Measurements from ENCODE around the gene ADAMTS2. TPM values are rescaled to one million over a fixed set of nuclear protein-coding genes. Genes with fewer than 3 reads are reported as not detected.
A peak's percentile ranks its signal among the peaks of the same experiment; 100 is the strongest.

ADAMTS2 gene
- total and polyA plus RNA-seq, 2 experiments from 2014 or later: 62.0 to 132 TPM

DNA sequence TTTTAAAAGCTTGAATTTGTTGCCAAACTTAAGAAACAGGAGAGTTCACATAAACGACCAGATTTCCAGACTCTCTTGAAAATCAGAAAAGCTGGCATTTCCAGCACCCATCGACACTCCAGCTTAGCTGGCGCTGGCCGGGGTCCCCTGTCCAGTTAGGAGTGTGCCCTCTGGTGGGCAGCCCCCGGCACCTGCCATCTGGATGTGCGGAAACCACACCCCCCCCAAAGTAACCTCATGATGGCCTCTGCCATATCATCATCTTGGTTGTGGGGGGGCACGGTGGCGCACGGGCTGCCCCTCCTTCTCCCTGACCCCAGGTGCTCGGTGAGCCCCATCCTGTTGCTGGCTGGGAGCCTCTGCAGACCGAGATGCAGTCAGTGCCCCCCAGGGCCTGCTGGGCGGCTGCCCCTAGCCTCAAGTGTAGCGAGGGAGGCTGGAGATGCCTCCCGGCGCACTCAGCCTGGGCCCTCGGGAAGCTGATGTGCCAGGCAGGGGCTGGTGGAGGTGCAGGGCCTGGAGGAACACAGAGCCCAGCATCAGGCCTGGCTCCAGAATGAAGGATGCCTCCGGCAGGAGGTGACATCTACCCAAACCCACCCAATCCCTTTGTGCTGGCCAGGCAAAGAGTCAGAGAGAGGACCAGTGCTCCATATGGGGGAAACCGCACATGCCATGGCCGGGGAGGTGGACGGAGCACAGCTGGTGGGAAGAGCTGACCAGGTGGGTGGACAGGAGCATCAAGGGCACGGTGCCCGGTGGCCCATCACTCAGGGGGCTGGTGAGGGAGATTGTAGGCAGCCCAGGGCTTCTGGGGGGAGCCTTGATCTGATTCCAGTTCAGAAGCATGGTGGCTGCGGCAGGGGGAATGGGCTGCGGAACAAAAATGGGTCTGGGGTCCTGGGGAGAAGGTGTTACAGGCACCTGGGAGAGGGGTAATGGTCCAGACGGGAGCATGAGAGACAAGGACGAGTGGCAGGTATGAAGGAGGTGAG, 70.6 kb downstream of the ADAMTS2 start:
- in situ Hi-C loops (cut with MboI): no loop called here
- Histone ChIP-seq H3K27me3 (replicated peaks; ENCODE audit: insufficient read depth) (no peaks in the 10 kb centered on the region), H3K79me2 (ENCODE audit: insufficient read depth) (peaks cover 70% of the 10 kb centered on the region), H3K4me1 (ENCODE audit: insufficient read depth) (peaks cover 47% of the 10 kb centered on the region), H3K4me3 (no peak overlapping the region), H4K20me1 (ENCODE audit: insufficient read depth) (no peaks in the 10 kb centered on the region), H3K9ac (peak overlapping the region; percentile 90), H3F3A (ENCODE audit: insufficient read depth) (peaks cover 21% of the 10 kb centered on the region; the same call in 1 of the 2 replicates), H3K27ac (peak overlapping the region; percentile 99), H2AFZ (no peak overlapping the region), H3K4me2 (ENCODE audit: unreplicated experiment) (no peak overlapping the region), H3K9me3 (ENCODE audit: low read depth) (no peaks in the 10 kb centered on the region), H3K36me3 (ENCODE audit: low read depth) (no peaks in the 10 kb centered on the region), H3K9me2 (ENCODE audit: insufficient read depth) (no peaks in the 10 kb centered on the region)
- WGBS, 2 experiments (ENCODE audit: low coverage in 1 of 2, low lambda C conversion rate in 2 of 2, missing lambda C conversion rate in 2 of 2): 94% methylated on average over 25 to 26 of the region's 26 CpGs
- no peak for TF ChIP-seq EZH2 (IDR thresholded peaks at IDR 0.05; ENCODE audit: insufficient read depth, poor library complexity, severe bottlenecking)
- TF ChIP-seq EZH2phosphoT487 (IDR thresholded peaks at IDR 0.05; ENCODE audit: insufficient read depth, low read depth): no peak
- no peak for DNase-seq

DNA sequence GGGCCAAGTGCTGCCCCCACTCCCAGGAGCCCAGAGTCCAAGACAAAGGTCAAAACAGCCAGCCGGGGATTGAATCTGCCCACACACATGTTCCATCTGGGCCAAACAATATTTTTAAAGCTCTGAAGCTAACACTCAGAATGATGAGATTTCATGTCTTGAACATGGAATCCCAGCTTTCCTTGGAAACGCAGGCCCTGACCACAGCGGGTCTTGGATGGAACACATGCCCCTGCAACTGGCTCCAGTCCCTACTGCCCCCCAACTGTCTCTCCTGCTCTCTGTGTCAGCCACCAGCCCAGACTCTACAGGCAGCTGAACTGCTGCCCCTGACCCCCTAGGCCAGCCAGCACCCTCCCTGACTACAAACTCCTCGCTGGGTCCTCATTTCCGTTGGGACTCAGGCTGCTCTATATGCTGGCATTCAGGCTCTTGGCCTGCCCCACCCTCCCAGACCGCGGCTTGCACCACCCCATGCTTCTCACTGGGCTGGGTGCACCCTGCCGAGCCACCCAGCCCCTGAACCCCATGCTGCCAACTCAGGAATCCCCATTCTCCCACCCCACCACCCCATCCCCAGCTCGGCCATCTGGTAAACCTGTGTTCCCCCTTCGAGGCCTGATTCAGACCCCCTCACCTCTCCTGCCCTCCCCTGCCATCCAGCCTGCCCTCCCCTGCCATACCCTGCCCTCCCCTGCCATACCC, 71.7 kb downstream of the ADAMTS2 start:
- peaks cover 58% of the 10 kb centered on the region for H3K4me1 ChIP-seq (ENCODE audit: insufficient read depth)
- peak overlapping the region; percentile 90; the same call in 1 of the 2 replicates for H3K9ac ChIP-seq
- H3K4me2 ChIP-seq (ENCODE audit: unreplicated experiment): no peak overlapping the region
- no peaks in the 10 kb centered on the region for H3K36me3 ChIP-seq (ENCODE audit: low read depth)
- 76% methylated on average over 8 to 10 of the region's 10 CpGs for WGBS, 2 experiments (ENCODE audit: low coverage in 1 of 2, low lambda C conversion rate in 2 of 2, missing lambda C conversion rate in 2 of 2)
- peaks cover 74% of the 10 kb centered on the region for H3K79me2 ChIP-seq (ENCODE audit: insufficient read depth)
- H4K20me1 ChIP-seq (ENCODE audit: insufficient read depth): no peaks in the 10 kb centered on the region
- no peak overlapping the region for H3K4me3 ChIP-seq
- no peaks in the 10 kb centered on the region for H3K9me3 ChIP-seq (ENCODE audit: low read depth)
- DNase-seq: no peak
- H3K27ac ChIP-seq: peak overlapping the region; percentile 99
- peaks cover 31% of the 10 kb centered on the region for H3F3A ChIP-seq (ENCODE audit: insufficient read depth)
- TF ChIP-seq EZH2 (IDR thresholded peaks at IDR 0.05; ENCODE audit: insufficient read depth, poor library complexity, severe bottlenecking) (no peak), EZH2phosphoT487 (IDR thresholded peaks at IDR 0.05; ENCODE audit: insufficient read depth, low read depth) (no peak)
- in situ Hi-C loops (cut with MboI): no loop called here
- H3K9me2 ChIP-seq (ENCODE audit: insufficient read depth): no peaks in the 10 kb centered on the region
- no peaks in the 10 kb centered on the region for H3K27me3 ChIP-seq (replicated peaks; ENCODE audit: insufficient read depth)
- H2AFZ ChIP-seq: no peak overlapping the region

DNA sequence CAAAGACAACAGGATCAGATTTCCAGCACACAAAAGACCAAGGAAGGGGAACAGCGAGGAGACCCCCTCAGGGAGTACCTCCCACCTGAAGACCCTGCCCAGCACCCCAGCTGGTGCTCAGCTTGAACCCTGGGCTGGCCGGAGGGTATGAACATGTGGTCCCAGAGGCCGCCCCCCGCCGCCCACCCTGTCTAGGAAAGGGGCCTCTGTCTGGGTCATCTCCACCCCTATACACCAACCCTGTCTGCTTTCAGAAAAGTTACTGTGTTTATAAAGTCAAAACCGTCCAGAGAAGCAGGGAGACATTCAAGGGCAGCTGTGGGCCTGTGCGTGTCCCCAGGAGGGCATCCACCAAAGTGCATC, 72.2 kb downstream of the ADAMTS2 start:
- H4K20me1 ChIP-seq (ENCODE audit: insufficient read depth): no peaks in the 10 kb centered on the region
- H3K4me1 ChIP-seq (ENCODE audit: insufficient read depth): peaks cover 63% of the 10 kb centered on the region
- H3K27ac ChIP-seq: peak overlapping the region; percentile 30; the same call in 1 of the 2 replicates
- peaks cover 79% of the 10 kb centered on the region for H3K79me2 ChIP-seq (ENCODE audit: insufficient read depth)
- H3F3A ChIP-seq (ENCODE audit: insufficient read depth): peaks cover 37% of the 10 kb centered on the region
- in situ Hi-C loops (cut with MboI): no loop called here
- no peaks in the 10 kb centered on the region for H3K9me2 ChIP-seq (ENCODE audit: insufficient read depth)
- DNase-seq: no peak
- TF ChIP-seq EZH2 (IDR thresholded peaks at IDR 0.05; ENCODE audit: insufficient read depth, poor library complexity, severe bottlenecking): no peak
- no peak for TF ChIP-seq EZH2phosphoT487 (IDR thresholded peaks at IDR 0.05; ENCODE audit: insufficient read depth, low read depth)
- H3K4me3 ChIP-seq: no peak overlapping the region
- no peaks in the 10 kb centered on the region for H3K27me3 ChIP-seq (replicated peaks; ENCODE audit: insufficient read depth)
- H3K9me3 ChIP-seq (ENCODE audit: low read depth): no peaks in the 10 kb centered on the region
- H3K36me3 ChIP-seq (ENCODE audit: low read depth): no peaks in the 10 kb centered on the region
- H3K9ac ChIP-seq: peak overlapping the region; percentile 90; the same call in 1 of the 2 replicates
- H2AFZ ChIP-seq: no peak overlapping the region
- 93% methylated on average over 7 of the region's 7 CpGs for WGBS, 2 experiments (ENCODE audit: low coverage in 1 of 2, low lambda C conversion rate in 2 of 2, missing lambda C conversion rate in 2 of 2)
- H3K4me2 ChIP-seq (ENCODE audit: unreplicated experiment): no peak overlapping the region

DNA sequence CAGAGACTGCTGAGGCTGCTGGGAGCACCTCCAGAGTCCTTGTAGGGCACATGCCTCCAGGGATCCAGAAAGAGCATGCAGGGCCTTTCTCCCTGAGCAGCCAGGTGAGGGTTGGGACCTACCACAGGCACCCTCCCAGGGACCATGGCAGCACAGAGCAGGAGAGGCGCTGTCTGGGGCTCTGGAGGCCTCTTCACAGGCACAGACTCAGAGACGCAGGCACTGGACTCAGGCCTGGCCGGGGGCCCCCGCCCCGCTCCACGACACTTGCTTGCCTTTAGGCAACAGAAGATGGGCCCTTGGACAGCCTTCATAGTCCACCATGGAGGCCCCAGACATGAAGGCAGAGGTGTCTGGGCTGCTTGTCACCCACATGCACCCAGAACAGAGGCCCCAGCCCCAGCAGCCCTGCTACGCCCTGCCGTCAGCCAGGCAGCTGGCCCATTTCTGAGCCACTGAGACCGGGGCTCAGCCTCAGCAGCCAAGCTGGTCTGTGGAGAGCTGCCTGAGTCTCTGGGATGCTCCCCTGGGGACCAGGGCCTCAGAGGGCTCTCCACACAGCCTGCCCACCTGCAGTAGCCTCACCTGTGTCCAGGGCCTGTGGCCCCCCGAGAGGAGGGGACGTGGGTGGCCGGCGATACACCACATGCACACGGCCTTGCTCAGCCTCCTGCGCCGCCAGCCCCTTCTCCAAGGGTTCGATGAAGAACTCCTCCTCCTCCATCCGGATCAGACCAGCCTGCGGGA, 72.8 kb downstream of the ADAMTS2 start:
- Histone ChIP-seq H3K4me1 (ENCODE audit: insufficient read depth) (peaks cover 69% of the 10 kb centered on the region), H2AFZ (no peak overlapping the region), H3K9ac (peak overlapping the region; percentile 95; the same call in 1 of the 2 replicates), H3K27ac (0 out of 2 replicates have a peak overlapping the region, but pooled peaks have one; percentile 100), H3K79me2 (ENCODE audit: insufficient read depth) (peaks cover 81% of the 10 kb centered on the region), H3K9me2 (ENCODE audit: insufficient read depth) (no peaks in the 10 kb centered on the region), H3K4me3 (no peak overlapping the region), H3K36me3 (ENCODE audit: low read depth) (no peaks in the 10 kb centered on the region), H3K27me3 (replicated peaks; ENCODE audit: insufficient read depth) (no peaks in the 10 kb centered on the region), H3F3A (ENCODE audit: insufficient read depth) (peaks cover 42% of the 10 kb centered on the region), H4K20me1 (ENCODE audit: insufficient read depth) (no peaks in the 10 kb centered on the region), H3K4me2 (ENCODE audit: unreplicated experiment) (no peak overlapping the region), H3K9me3 (ENCODE audit: low read depth) (no peaks in the 10 kb centered on the region)
- 88% methylated on average over 16 to 18 of the region's 19 CpGs for WGBS, 2 experiments (ENCODE audit: low coverage in 1 of 2, low lambda C conversion rate in 2 of 2, missing lambda C conversion rate in 2 of 2)
- DNase-seq: no peak
- no peak for TF ChIP-seq EZH2 (IDR thresholded peaks at IDR 0.05; ENCODE audit: insufficient read depth, poor library complexity, severe bottlenecking)
- in situ Hi-C loops (cut with MboI): no loop called here
